Neural progenitor cell (in vitro differentiated cells): Measurements from ENCODE around the gene ZNF862.

ENCODE experiments used
- EZH2 ChIP-seq: fragments of 200-600 bp; sonication (generic); IDR thresholded peaks from 2 replicates; pipeline ENCODE4 v1.6.1; 2017; ENCODE audit warnings: antibody characterized with exemption, mild to moderate bottlenecking, moderate library complexity
- EZH2phosphoT487 ChIP-seq: fragments of 200-600 bp; sonication (generic); IDR thresholded peaks from 2 replicates; pipeline ENCODE4 v1.6.1; 2017; ENCODE audit warnings: antibody characterized with exemption
- TF ChIP-seq, protein P1 (sequence below): fragments of 200-600 bp; sonication (generic); IDR thresholded peaks from 2 replicates; pipeline ENCODE4 v1.5.1; 2017; ENCODE audit warnings: antibody characterized with exemption, mild to moderate bottlenecking

DNA sequence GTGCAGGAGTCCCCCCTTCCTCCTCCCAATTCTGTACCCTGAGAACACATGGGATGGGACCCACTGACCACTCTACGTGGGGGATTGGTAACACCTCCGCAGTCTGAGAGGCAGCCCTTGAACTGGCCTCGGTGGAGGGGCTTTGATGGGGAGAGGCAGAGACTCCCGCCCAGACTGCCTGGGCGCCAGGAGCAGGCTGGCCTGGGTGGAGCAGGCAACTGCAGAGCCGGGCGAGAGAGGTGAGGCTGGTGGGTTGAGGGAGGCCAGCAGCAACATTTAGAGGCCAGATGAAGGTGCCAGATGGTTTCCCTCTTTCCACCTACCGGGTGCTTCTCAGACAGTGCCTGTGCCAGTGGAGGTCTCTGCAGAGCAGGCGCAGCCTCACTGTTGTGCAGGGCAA, 34.1 kb upstream of the ZNF862 start:
- no peak for TF ChIP-seq EZH2
- TF ChIP-seq, protein P1, sequence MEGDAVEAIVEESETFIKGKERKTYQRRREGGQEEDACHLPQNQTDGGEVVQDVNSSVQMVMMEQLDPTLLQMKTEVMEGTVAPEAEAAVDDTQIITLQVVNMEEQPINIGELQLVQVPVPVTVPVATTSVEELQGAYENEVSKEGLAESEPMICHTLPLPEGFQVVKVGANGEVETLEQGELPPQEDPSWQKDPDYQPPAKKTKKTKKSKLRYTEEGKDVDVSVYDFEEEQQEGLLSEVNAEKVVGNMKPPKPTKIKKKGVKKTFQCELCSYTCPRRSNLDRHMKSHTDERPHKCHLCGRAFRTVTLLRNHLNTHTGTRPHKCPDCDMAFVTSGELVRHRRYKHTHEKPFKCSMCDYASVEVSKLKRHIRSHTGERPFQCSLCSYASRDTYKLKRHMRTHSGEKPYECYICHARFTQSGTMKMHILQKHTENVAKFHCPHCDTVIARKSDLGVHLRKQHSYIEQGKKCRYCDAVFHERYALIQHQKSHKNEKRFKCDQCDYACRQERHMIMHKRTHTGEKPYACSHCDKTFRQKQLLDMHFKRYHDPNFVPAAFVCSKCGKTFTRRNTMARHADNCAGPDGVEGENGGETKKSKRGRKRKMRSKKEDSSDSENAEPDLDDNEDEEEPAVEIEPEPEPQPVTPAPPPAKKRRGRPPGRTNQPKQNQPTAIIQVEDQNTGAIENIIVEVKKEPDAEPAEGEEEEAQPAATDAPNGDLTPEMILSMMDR: no peak
- TF ChIP-seq EZH2phosphoT487: no peak
